ENCODE data around the gene NUDT22. TPM values are rescaled to one million over a fixed set of nuclear protein-coding genes. Genes with fewer than 3 reads are reported as not detected.

NUDT22 gene
- total RNA-seq, 4 donors from 2014 or later = 36.8 to 53.7 (median 45.8) TPM

DNA sequence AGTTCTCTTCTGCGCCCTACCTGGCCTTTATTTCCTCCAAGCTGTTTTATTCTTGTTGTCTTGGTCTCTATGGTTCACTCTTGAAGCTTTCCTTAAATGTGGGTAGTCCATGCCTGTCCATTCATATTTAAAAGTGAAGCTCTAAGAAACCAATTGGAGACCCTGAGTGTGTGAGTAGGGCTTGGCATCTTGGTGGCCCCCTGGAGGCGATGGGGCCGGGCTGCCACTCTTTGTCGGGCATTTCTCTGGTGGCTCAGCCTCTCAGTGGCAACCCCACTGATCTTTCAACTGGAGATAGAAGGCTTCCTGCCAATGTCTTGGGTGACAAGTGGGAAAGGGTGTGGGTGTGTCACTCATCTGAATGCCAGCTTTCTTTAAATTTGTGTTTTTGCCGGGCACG lies 9.2 kb upstream of the NUDT22 start:
- 96 to 100% methylated on average over 1 to 2 of the region's 6 CpGs for WGBS, 2 donors (ENCODE audit: low coverage in 1 of 2)

DNA sequence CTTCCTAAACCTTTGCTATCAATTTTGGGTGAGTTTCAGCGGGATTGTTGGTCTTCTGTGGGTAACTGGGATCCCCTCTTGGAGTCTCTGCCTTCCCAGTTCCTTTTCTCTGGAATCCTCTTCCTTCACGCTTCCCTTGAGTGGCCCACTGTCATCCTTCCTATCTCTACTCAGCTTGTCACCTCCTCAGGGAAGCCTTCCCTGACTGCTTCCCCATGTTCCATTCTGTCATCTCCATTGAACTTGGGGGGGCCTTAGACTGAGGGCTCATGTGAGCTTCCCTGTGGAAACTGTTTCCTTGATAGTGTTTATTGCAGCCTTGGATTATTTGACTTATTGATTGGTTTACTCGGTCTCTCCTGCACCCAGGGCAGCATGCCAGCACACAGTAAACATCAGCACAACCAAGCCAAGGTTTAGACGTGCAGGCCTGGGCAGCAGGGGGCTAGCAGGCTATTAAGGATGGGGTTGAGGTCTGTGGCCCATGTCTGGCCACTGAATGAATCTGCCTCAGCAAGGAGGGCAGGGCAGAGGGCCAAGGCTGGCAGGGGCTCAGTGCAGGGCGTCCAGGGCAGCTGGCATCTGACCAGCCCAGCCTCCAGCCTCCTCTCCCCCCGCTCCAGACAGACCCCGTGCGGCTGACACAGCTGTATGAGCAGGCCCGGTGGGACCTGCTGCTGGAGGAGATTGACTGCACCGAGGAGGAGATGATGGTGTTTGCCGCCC lies 7.3 kb upstream of the NUDT22 start:
- Histone ChIP-seq H3K36me3 (peaks cover 0 to 28% of the 10 kb centered on the region in 2 donors), H3K4me3 (no peak overlapping the region), H3K27ac (no peak overlapping the region), H3K4me1 (no peaks in the 10 kb centered on the region), H3K27me3 (no peaks in the 10 kb centered on the region), H3K9me3 (no peaks in the 10 kb centered on the region)
- no peak for TF ChIP-seq POLR2AphosphoS5 (IDR thresholded peaks at IDR 0.05)
- TF ChIP-seq EP300 (IDR thresholded peaks at IDR 0.05) = no peak
- TF ChIP-seq POLR2A (IDR thresholded peaks at IDR 0.05) = no peak
- TF ChIP-seq CTCF (IDR thresholded peaks at IDR 0.05) = no peak
- 93% methylated on average over 2 of the region's 11 CpGs; no CpG with 5 or more reads in 1 of the 2 donors for WGBS, 2 donors (ENCODE audit: low coverage in 1 of 2)
- ATAC-seq = no peak

More for the DNA sequence above, 9.2 kb upstream of the NUDT22 start:
- H3K27me3 ChIP-seq = no peaks in the 10 kb centered on the region
- H3K4me3 ChIP-seq = no peak overlapping the region
- ATAC-seq = no peak
- TF ChIP-seq POLR2A (IDR thresholded peaks at IDR 0.05) (no peak), POLR2AphosphoS5 (IDR thresholded peaks at IDR 0.05) (no peak), EP300 (IDR thresholded peaks at IDR 0.05) (no peak), CTCF (IDR thresholded peaks at IDR 0.05) (no peak)
- H3K36me3 ChIP-seq = peaks cover 0 to 25% of the 10 kb centered on the region in 2 donors
- no peaks in the 10 kb centered on the region for H3K4me1 ChIP-seq
- H3K27ac ChIP-seq = no peak overlapping the region
- H3K9me3 ChIP-seq = no peaks in the 10 kb centered on the region

DNA sequence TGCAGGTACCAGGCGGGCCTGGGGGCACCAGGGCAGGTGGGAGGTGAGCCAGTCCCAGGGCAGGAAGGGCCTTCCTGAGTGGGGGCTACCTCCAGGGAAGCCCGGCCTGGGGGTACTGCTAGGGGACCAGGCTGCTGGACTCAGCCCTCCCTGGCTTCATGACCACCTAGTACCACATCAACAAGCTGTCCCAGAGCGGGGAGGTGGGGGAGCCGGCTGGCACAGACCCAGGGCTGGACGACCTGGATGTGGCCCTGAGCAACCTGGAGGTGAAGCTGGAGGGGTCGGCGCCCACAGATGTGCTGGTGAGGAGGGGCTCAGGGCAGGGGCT lies 6.8 kb upstream of the NUDT22 start:
- no CpG with 5 or more reads among the region's 7 CpGs for WGBS, 2 donors (ENCODE audit: low coverage in 1 of 2)
- TF ChIP-seq POLR2AphosphoS5 (IDR thresholded peaks at IDR 0.05) (no peak), EP300 (IDR thresholded peaks at IDR 0.05) (no peak), POLR2A (IDR thresholded peaks at IDR 0.05) (no peak), CTCF (IDR thresholded peaks at IDR 0.05) (no peak)
- ATAC-seq = no peak
- H3K9me3 ChIP-seq = no peaks in the 10 kb centered on the region
- peaks cover 0 to 2% (median 0%) of the 10 kb centered on the region in 3 donors for H3K4me1 ChIP-seq
- peaks cover 0 to 28% of the 10 kb centered on the region in 2 donors for H3K36me3 ChIP-seq
- no peaks in the 10 kb centered on the region for H3K27me3 ChIP-seq
- no peak overlapping the region for H3K27ac ChIP-seq
- H3K4me3 ChIP-seq = no peak overlapping the region

DNA sequence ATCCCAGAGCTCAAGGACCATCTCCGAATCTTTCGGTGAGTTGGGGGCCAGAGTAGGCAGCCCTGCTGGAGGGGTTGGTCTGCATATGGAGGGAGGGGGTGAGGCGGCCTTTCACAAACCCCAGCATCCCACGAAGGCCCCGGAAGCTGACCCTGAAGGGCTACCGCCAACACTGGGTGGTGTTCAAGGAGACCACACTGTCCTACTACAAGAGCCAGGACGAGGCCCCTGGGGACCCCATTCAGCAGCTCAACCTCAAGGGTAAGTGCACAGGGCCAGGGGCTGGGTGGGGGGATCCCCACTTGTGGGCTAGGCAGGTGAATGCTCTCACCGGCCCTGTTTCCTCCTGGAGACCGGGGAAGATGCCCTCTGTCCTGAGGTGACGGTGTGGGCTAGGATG lies 6.3 kb upstream of the NUDT22 start:
- H3K4me3 ChIP-seq = no peak overlapping the region
- H3K36me3 ChIP-seq = peaks cover 0 to 28% of the 10 kb centered on the region in 2 donors
- 100% methylated on average over 1 of the region's 10 CpGs; no CpG with 5 or more reads in 1 of the 2 donors for WGBS, 2 donors (ENCODE audit: low coverage in 1 of 2)
- no peak for ATAC-seq
- H3K9me3 ChIP-seq = no peaks in the 10 kb centered on the region
- H3K27me3 ChIP-seq = no peaks in the 10 kb centered on the region
- peaks cover 0 to 6% (median 0%) of the 10 kb centered on the region in 3 donors for H3K4me1 ChIP-seq
- no peak overlapping the region for H3K27ac ChIP-seq
- TF ChIP-seq CTCF (IDR thresholded peaks at IDR 0.05) (no peak), POLR2AphosphoS5 (IDR thresholded peaks at IDR 0.05) (no peak), EP300 (IDR thresholded peaks at IDR 0.05) (no peak), POLR2A (IDR thresholded peaks at IDR 0.05) (no peak)

DNA sequence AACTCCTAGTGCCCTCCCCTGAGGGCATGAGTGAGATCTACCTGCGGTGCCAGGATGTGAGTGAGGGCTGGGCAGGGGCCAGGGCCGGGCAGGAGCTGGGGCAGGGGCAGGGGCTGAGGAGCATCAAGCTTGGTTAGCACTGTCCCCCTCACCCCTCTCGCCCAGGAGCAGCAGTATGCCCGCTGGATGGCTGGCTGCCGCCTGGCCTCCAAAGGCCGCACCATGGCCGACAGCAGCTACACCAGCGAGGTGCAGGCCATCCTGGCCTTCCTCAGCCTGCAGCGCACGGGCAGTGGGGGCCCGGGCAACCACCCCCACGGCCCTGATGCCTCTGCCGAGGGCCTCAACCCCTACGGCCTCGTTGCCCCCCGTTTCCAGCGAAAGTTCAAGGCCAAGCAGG lies 5.8 kb upstream of the NUDT22 start:
- Histone ChIP-seq H3K4me1 (peaks cover 0 to 12% (median 5%) of the 10 kb centered on the region in 3 donors), H3K27ac (no peak overlapping the region), H3K36me3 (peaks cover 0 to 28% of the 10 kb centered on the region in 2 donors), H3K27me3 (no peaks in the 10 kb centered on the region), H3K9me3 (no peaks in the 10 kb centered on the region), H3K4me3 (no peak overlapping the region)
- no peak for TF ChIP-seq POLR2A (IDR thresholded peaks at IDR 0.05)
- no peak for ATAC-seq
- no CpG with 5 or more reads among the region's 17 CpGs for WGBS, 2 donors (ENCODE audit: low coverage in 1 of 2)

Data from gastroesophageal sphincter (tissue), 4 donors.